Chondrocyte (in vitro differentiated cells): ENCODE results near the gene SEMA3E. TPM values are rescaled to one million over a fixed set of nuclear protein-coding genes. Genes with fewer than 3 reads are reported as not detected.
"Not testable (repeated sequence)": the region's sequence is repeated elsewhere in the genome, so short reads cannot be mapped to it uniquely, and the experiment has no call there.

ENCODE experiments used
- DNase-seq: peaks from one replicate; pipeline ENCODE4 v3.0.0; 2021; ENCODE audit warnings: mixed read lengths, low spot score
- H3K27ac Mint-ChIP-seq: one replicate; pipeline ENCODE4 v1.8.0; 2021; ENCODE audit warnings: mild to moderate bottlenecking, moderate library complexity, mixed read lengths; ENCODE audit not compliant: unreplicated experiment
- H3K27me3 Mint-ChIP-seq: 2 replicates; pipeline ENCODE4 v1.8.0; 2021; ENCODE audit warnings: low read depth, mixed read lengths
- H3K36me3 Mint-ChIP-seq: 2 replicates; pipeline ENCODE4 v1.8.0; 2021; ENCODE audit warnings: low read depth, mixed read lengths
- H3K4me1 Mint-ChIP-seq: 2 replicates; pipeline ENCODE4 v1.8.0; 2021; ENCODE audit warnings: low read depth, mild to moderate bottlenecking, mixed read lengths
- H3K4me3 Mint-ChIP-seq: one replicate; pipeline ENCODE4 v1.8.0; 2021; ENCODE audit warnings: mild to moderate bottlenecking, moderate library complexity, mixed read lengths; ENCODE audit not compliant: unreplicated experiment
- H3K9me3 Mint-ChIP-seq: 2 replicates; pipeline ENCODE4 v1.8.0; 2021; ENCODE audit warnings: low read depth, mixed read lengths
- CTCF ChIP-seq: fragments of 200-600 bp; sonication (generic); IDR thresholded peaks from 2 replicates; pipeline ENCODE4 v1.5.0; 2021; ENCODE audit warnings: antibody characterized with exemption, mild to moderate bottlenecking, moderate library complexity
- total RNA-seq: library from RNA; stranded (reverse); gene quantifications from 3 replicates; pipeline ENCODE4 v1.2.1, GENCODE V29; 2021

SEMA3E gene
- total RNA-seq, 1 donor from 2014 or later: 3.7 TPM

GRCh38 chr7:83677180-83677866 is 28.4 kb upstream of the SEMA3E start:
- Mint-ChIP-seq H3K27me3 (no peaks in the 10 kb centered on the region), H3K4me3 (no peak overlapping the region), H3K36me3 (no peaks in the 10 kb centered on the region), H3K27ac (peak overlapping the region; percentile 50), H3K9me3 (no peaks in the 10 kb centered on the region), H3K4me1 (peaks cover 16% of the 10 kb centered on the region)
- TF ChIP-seq CTCF: no peak
- no peak for DNase-seq

GRCh38 chr7:83673291-83673690 is 24.4 kb upstream of the SEMA3E start:
- not testable (repeated sequence) for H3K4me3 Mint-ChIP-seq, H3K27ac Mint-ChIP-seq, H3K27me3 Mint-ChIP-seq, H3K36me3 Mint-ChIP-seq, H3K9me3 Mint-ChIP-seq
- peaks cover 16% of the 10 kb centered on the region for H3K4me1 Mint-ChIP-seq
- DNase-seq: peak; percentile 81

GRCh38 chr7:83672157-83672556 is 23.2 kb upstream of the SEMA3E start:
- Mint-ChIP-seq H3K9me3 (no peaks in the 10 kb centered on the region), H3K36me3 (no peaks in the 10 kb centered on the region), H3K4me1 (peaks cover 5% of the 10 kb centered on the region), H3K27ac (no peak overlapping the region), H3K4me3 (no peak overlapping the region), H3K27me3 (no peaks in the 10 kb centered on the region)
- TF ChIP-seq CTCF: no peak
- DNase-seq: no peak

- H3K27me3 Mint-ChIP-seq: no peaks in the 10 kb centered on the region
- H3K4me3 Mint-ChIP-seq: no peak overlapping the region
- H3K27ac Mint-ChIP-seq: no peak overlapping the region
- H3K36me3 Mint-ChIP-seq: no peaks in the 10 kb centered on the region
- DNase-seq: peak; percentile 81
- H3K4me1 Mint-ChIP-seq: peaks cover 2% of the 10 kb centered on the region
- no peaks in the 10 kb centered on the region for H3K9me3 Mint-ChIP-seq
- no peak for TF ChIP-seq CTCF
Measured at GRCh38 chr7:83663131-83663530, 14.2 kb upstream of the SEMA3E start.

- no peak for TF ChIP-seq CTCF
- no peaks in the 10 kb centered on the region for H3K4me1 Mint-ChIP-seq
- H3K9me3 Mint-ChIP-seq: no peaks in the 10 kb centered on the region
- H3K36me3 Mint-ChIP-seq: no peaks in the 10 kb centered on the region
- DNase-seq: no peak
- no peak overlapping the region for H3K27ac Mint-ChIP-seq
- peaks cover 1% of the 10 kb centered on the region for H3K27me3 Mint-ChIP-seq
- no peak overlapping the region for H3K4me3 Mint-ChIP-seq
Measured at GRCh38 chr7:83658126-83658525, 9.2 kb upstream of the SEMA3E start.

GRCh38 chr7:83655951-83656556 is 7.1 kb upstream of the SEMA3E start:
- Mint-ChIP-seq H3K36me3 (no peaks in the 10 kb centered on the region), H3K4me1 (no peaks in the 10 kb centered on the region), H3K27ac (no peak overlapping the region), H3K27me3 (peaks cover 1% of the 10 kb centered on the region), H3K4me3 (no peak overlapping the region), H3K9me3 (peaks cover 3% of the 10 kb centered on the region)
- DNase-seq: no peak
- peak; percentile 97 for TF ChIP-seq CTCF
